Measurements from ENCODE around the gene BABAM2. TPM values are rescaled to one million over a fixed set of nuclear protein-coding genes. Genes with fewer than 3 reads are reported as not detected.

Gene BABAM2
- total RNA-seq, 1 donor from 2014 or later, result 28.5 TPM

DNA sequence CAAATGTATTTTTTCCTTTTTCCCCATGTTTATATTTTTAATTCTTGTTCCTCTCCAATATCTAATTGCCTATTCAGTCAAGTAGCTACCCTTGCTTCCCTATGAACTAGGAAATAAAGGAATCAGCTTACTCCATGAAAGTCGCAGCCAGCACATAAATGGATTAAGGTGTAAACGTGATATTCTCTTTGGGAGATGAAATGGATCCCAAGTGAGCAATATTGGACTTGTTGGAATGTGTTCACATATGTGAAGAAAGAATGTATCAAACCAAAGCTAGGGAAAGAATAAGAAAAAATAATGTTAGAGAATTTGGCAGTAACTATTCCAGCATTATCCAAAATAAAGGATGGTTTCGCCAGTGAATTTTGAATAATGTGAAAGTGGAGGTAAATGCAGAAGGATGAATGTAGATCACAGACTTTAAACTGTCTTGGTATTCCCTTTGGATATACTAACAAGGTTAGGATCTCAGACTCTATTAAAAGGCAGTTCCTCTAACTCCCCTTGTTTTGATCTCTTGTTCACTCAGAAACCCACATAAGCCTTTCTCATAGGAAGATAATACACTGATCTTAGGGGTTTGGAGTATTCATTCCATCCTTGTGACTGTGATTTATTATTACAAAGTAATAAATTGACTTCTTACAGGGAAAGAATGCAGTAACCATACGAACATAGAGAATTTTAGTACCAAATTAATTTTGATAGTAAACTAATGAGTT is 208.1 kb downstream of the BABAM2 start:
- Histone ChIP-seq H2AFZ (ENCODE audit: low read depth, low read length) (no peak overlapping the region), H3K79me2 (ENCODE audit: insufficient read depth, low read length) (no peaks in the 10 kb centered on the region), H3K9me3 (ENCODE audit: insufficient read depth, low read depth, low read length) (no peaks in the 10 kb centered on the region), H3K4me1 (ENCODE audit: insufficient read depth, low read length) (peaks cover 17% of the 10 kb centered on the region), H3K36me3 (ENCODE audit: insufficient read depth, low read length) (no peaks in the 10 kb centered on the region), H3K4me3 (ENCODE audit: insufficient read depth, low read depth, low read length) (no peak overlapping the region), H3K27ac (ENCODE audit: low read depth, low read length) (no peak overlapping the region), H3K9ac (ENCODE audit: low read length) (no peak overlapping the region), H3K4me2 (ENCODE audit: low read length) (no peak overlapping the region), H3K27me3 (ENCODE audit: insufficient read depth, low read length) (no peaks in the 10 kb centered on the region), H4K20me1 (ENCODE audit: insufficient read depth, low read length) (no peaks in the 10 kb centered on the region)
- no peak overlapping the region for H3K4me3 Mint-ChIP-seq (ENCODE audit: unreplicated experiment)
- H3K36me3 Mint-ChIP-seq (ENCODE audit: low read depth, unreplicated experiment), result no peaks in the 10 kb centered on the region
- H3K27me3 Mint-ChIP-seq (ENCODE audit: low read depth, unreplicated experiment), result no peaks in the 10 kb centered on the region
- FAIRE-seq, result no peak
- H3K27ac Mint-ChIP-seq (ENCODE audit: unreplicated experiment), result no peak overlapping the region
- TF ChIP-seq, protein P1, sequence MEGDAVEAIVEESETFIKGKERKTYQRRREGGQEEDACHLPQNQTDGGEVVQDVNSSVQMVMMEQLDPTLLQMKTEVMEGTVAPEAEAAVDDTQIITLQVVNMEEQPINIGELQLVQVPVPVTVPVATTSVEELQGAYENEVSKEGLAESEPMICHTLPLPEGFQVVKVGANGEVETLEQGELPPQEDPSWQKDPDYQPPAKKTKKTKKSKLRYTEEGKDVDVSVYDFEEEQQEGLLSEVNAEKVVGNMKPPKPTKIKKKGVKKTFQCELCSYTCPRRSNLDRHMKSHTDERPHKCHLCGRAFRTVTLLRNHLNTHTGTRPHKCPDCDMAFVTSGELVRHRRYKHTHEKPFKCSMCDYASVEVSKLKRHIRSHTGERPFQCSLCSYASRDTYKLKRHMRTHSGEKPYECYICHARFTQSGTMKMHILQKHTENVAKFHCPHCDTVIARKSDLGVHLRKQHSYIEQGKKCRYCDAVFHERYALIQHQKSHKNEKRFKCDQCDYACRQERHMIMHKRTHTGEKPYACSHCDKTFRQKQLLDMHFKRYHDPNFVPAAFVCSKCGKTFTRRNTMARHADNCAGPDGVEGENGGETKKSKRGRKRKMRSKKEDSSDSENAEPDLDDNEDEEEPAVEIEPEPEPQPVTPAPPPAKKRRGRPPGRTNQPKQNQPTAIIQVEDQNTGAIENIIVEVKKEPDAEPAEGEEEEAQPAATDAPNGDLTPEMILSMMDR (IDR thresholded peaks at IDR 0.05; ENCODE audit: insufficient read depth, low read depth, low read length), result no peak
- no peak for DNase-seq (ENCODE audit: low read depth)
- H3K4me1 Mint-ChIP-seq (ENCODE audit: low read depth, unreplicated experiment), result peaks cover 32% of the 10 kb centered on the region
- no peaks in the 10 kb centered on the region for H3K9me3 Mint-ChIP-seq (ENCODE audit: unreplicated experiment)

DNA sequence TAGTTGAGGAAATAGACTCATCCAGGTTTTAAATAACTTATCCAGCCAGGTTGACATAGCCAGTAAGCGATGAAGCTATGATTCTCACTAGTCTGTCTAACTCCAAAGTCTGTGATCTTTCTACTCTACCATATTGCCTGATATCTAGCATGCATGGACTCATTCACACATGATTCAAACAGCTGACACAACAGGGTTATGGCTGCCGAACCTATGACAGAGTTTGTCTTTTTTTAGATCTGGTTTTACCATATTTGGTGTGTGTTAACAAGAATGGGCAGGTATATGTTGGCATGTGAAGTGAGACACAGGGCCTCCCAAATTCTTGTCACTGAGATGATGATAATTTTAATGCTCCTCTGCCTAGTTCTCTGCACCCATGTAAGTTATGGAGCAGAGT is 210.6 kb downstream of the BABAM2 start:
- Histone ChIP-seq H3K4me2 (ENCODE audit: low read length) (no peak overlapping the region), H3K9ac (ENCODE audit: low read length) (no peak overlapping the region), H2AFZ (ENCODE audit: low read depth, low read length) (no peak overlapping the region), H3K4me3 (ENCODE audit: insufficient read depth, low read depth, low read length) (no peak overlapping the region), H3K27ac (ENCODE audit: low read depth, low read length) (no peak overlapping the region), H3K27me3 (ENCODE audit: insufficient read depth, low read length) (no peaks in the 10 kb centered on the region), H3K79me2 (ENCODE audit: insufficient read depth, low read length) (no peaks in the 10 kb centered on the region), H3K4me1 (ENCODE audit: insufficient read depth, low read length) (peaks cover 17% of the 10 kb centered on the region), H3K9me3 (ENCODE audit: insufficient read depth, low read depth, low read length) (no peaks in the 10 kb centered on the region), H4K20me1 (ENCODE audit: insufficient read depth, low read length) (no peaks in the 10 kb centered on the region), H3K36me3 (ENCODE audit: insufficient read depth, low read length) (no peaks in the 10 kb centered on the region)
- TF ChIP-seq EZH2 (IDR thresholded peaks at IDR 0.05; ENCODE audit: insufficient read depth, low read length), result no peak
- TF ChIP-seq, protein P1 (IDR thresholded peaks at IDR 0.05; ENCODE audit: insufficient read depth, low read depth, low read length), result no peak
- DNase-seq (ENCODE audit: low read depth), result no peak
- Mint-ChIP-seq H3K36me3 (ENCODE audit: low read depth, unreplicated experiment) (no peaks in the 10 kb centered on the region), H3K4me1 (ENCODE audit: low read depth, unreplicated experiment) (peaks cover 29% of the 10 kb centered on the region), H3K9me3 (ENCODE audit: unreplicated experiment) (no peaks in the 10 kb centered on the region), H3K4me3 (ENCODE audit: unreplicated experiment) (no peak overlapping the region), H3K27me3 (ENCODE audit: low read depth, unreplicated experiment) (no peaks in the 10 kb centered on the region), H3K27ac (ENCODE audit: unreplicated experiment) (no peak overlapping the region)
- FAIRE-seq, result no peak

DNA sequence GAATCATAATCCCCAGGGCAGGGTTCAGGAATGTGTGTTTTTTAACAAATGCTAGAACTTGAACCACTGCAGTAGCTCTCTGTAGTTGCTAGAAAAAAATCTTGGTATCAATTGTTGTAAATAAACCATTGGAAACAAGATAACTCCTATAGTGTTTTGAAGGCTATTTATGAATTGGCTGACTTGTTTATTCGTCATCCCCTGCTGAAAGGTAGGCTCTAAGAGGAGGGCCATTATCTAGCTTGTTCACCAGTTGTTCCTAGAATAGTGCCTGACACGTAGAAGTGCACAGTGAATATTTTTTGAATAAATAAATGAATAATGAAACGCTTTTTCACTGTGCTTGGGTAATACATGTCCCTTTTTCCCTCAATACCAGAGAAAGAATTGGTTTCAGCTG is 211.4 kb downstream of the BABAM2 start:
- Mint-ChIP-seq H3K4me3 (ENCODE audit: unreplicated experiment) (no peak overlapping the region), H3K27ac (ENCODE audit: unreplicated experiment) (peak overlapping the region; percentile 58), H3K4me1 (ENCODE audit: low read depth, unreplicated experiment) (peaks cover 21% of the 10 kb centered on the region), H3K27me3 (ENCODE audit: low read depth, unreplicated experiment) (no peaks in the 10 kb centered on the region), H3K9me3 (ENCODE audit: unreplicated experiment) (no peaks in the 10 kb centered on the region), H3K36me3 (ENCODE audit: low read depth, unreplicated experiment) (no peaks in the 10 kb centered on the region)
- Histone ChIP-seq H3K4me2 (ENCODE audit: low read length) (peak overlapping the region; percentile 79), H3K79me2 (ENCODE audit: insufficient read depth, low read length) (no peaks in the 10 kb centered on the region), H4K20me1 (ENCODE audit: insufficient read depth, low read length) (no peaks in the 10 kb centered on the region), H2AFZ (ENCODE audit: low read depth, low read length) (no peak overlapping the region), H3K9me3 (ENCODE audit: insufficient read depth, low read depth, low read length) (no peaks in the 10 kb centered on the region), H3K36me3 (ENCODE audit: insufficient read depth, low read length) (no peaks in the 10 kb centered on the region), H3K4me3 (ENCODE audit: insufficient read depth, low read depth, low read length) (no peak overlapping the region), H3K27me3 (ENCODE audit: insufficient read depth, low read length) (no peaks in the 10 kb centered on the region), H3K27ac (ENCODE audit: low read depth, low read length) (peak overlapping the region; percentile 64), H3K9ac (ENCODE audit: low read length) (no peak overlapping the region), H3K4me1 (ENCODE audit: insufficient read depth, low read length) (peaks cover 17% of the 10 kb centered on the region)
- DNase-seq (ENCODE audit: low read depth) (peak; percentile 25), FAIRE-seq (peak; percentile 13)
- TF ChIP-seq, protein P1 (IDR thresholded peaks at IDR 0.05; ENCODE audit: insufficient read depth, low read depth, low read length), result no peak
- TF ChIP-seq EZH2 (IDR thresholded peaks at IDR 0.05; ENCODE audit: insufficient read depth, low read length), result no peak
